GM12892 (cell line): Measurements from ENCODE around the gene SNX7.

Experiments used
- POLR2A ChIP-seq: IDR thresholded peaks from 2 replicates; pipeline ENCODE4 v1.6.1; 2011; ENCODE audit warnings: low read depth, low read length, control low read depth
- POLR2AphosphoS5 ChIP-seq: IDR thresholded peaks from 2 replicates; pipeline ENCODE4 v1.6.1; 2011; ENCODE audit warnings: low read depth, low read length, control low read depth
- TAF1 ChIP-seq: IDR thresholded peaks from 2 replicates; pipeline ENCODE4 v1.6.1; 2011; ENCODE audit warnings: low read depth, mild to moderate bottlenecking, control low read depth, low read length, borderline replicate concordance

DNA sequence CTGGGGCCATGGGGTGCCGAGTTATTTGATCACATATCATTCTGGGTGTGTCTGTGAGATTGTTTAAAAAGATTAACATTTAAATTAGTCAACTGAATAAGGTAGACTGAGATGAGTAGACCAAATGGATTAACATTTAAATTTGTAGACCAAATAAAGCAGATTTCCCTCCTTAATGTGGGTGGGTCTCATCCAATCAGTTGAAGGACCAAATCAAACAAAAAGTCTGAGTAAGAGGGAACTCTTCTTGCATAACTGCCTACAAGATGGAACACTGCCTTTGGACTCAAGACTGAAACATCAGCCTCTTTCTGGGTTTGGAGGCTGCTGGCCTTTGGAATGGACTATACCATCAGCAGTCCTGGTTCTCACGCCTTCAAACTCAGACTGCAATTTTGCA, 17.0 kb upstream of the SNX7 start:
- TF ChIP-seq POLR2AphosphoS5 (no peak), POLR2A (no peak), TAF1 (no peak)
